Prostate gland (tissue), 2 donors: ENCODE data around the gene MUC13. TPM values are rescaled to one million over a fixed set of nuclear protein-coding genes. Genes with fewer than 3 reads are reported as not detected.

ENCODE experiments used
- DNase-seq: peaks from one replicate; pipeline ENCODE4 v3.0.0-alpha.2; 2019; ENCODE audit warnings: low spot score
- H3K27ac ChIP-seq, 2 donors: fragments of 200-600 bp; sonication (generic); 2 replicates each; pipeline ENCODE4 v1.5.1; 2017 to 2019
- H3K27me3 ChIP-seq: fragments of 200-600 bp; sonication (generic); replicated peaks from 2 replicates; pipeline ENCODE4 v1.5.1; 2019; ENCODE audit not compliant: insufficient read depth
- H3K36me3 ChIP-seq, 2 donors: fragments of 200-600 bp; sonication (generic); 1 replicate in 1 of 2; 2 replicates in 1 of 2; pipeline versions ENCODE4 v1.5.1 to v1.8.1; 2017 to 2019
- H3K4me1 ChIP-seq: fragments of 200-600 bp; sonication (generic); replicated peaks from 2 replicates; pipeline ENCODE4 v1.5.1; 2019
- H3K4me3 ChIP-seq, 2 donors: fragments of 200-600 bp; sonication (generic); 2 replicates each; pipeline ENCODE4 v1.5.1; 2017 to 2019
- H3K9me3 ChIP-seq: fragments of 200-600 bp; sonication (generic); 2 replicates; pipeline ENCODE4 v1.5.1; 2017
- POLR2A ChIP-seq: fragments of 450-650 bp; IDR thresholded peaks from one replicate; pipeline ENCODE4 v1.6.1; 2016; ENCODE audit warnings: antibody characterized with exemption, mild to moderate bottlenecking
- POLR2AphosphoS5 ChIP-seq: sonication (generic); formaldehyde crosslinking; IDR thresholded peaks from one replicate; pipeline ENCODE4 v1.6.1; 2017; ENCODE audit warnings: antibody characterized with exemption
- WGBS: methylation state at CpG from one replicate; pipeline ENCODE4 v1.1.5; 2018; 5-methylcytosine and 5-hydroxymethylcytosine counted together
- intact Hi-C: fragments of 100-400 bp; cut with DNase I; formaldehyde crosslinking; loops from one replicate; pipeline ENCODE4 v1.14.2; 2022
- total RNA-seq, 2 donors: library from RNA; depleted of rRNA; stranded (reverse); fragments of >200 nt; gene quantifications; one replicate each; pipeline ENCODE4 v1.1.0, GENCODE V29; 2016
- TF ChIP-seq, protein P1 (sequence below), 4 experiments: fragments of 200-600 bp in 2 of 4; fragments of 450-650 bp in 2 of 4; sonication (generic) in 2 of 4; IDR thresholded peaks; 1 replicate in 3 of 4; 2 replicates in 1 of 4; pipeline ENCODE4 v1.5.1; 2016 to 2019; ENCODE audit warnings: antibody characterized with exemption in 4 of 4, mild to moderate bottlenecking in 2 of 4, moderate library complexity in 2 of 4

Gene MUC13
- total RNA-seq, 2 donors from 2014 or later: 1.3 to 1.5 TPM

DNA sequence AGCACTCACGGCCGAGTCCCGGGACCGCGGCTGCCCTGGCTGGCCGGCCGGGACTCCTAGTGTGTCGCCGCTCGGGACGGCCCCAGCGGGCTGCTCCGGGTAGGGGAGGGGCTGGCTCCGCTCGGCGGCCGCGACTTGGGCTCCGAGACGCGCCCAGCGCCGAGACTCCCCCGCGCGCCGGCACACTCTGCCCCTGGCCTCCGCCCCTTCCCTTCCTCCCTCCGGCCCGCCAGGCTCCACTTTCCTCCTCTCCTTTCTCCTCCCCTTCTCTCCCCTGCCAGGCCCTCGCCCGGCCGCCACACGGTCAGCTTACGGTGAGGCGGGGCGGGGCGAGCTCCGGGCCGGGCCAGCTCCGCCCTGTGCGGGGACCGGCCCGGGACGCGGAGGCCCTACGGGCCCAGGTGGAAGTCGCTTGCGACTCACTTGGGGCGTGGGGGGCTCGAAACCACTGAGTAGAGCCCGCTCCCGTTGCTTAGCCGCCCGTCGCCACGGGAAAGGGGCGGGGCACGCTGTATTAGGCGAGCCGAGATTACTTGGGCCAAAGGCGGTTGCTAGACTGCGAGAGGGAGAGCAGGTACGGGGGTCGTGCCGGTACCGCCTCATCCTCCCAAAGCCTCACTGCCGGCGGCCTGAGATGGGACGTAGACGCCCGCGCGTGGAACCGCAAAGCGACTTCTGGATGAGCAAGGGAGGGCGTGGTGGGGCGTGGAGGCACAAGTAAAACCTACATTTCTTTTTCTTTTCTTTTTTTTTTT, 47.2 kb downstream of the MUC13 start, which contains the start of gene ITGB5:
ITGB5 (minus strand) TSS at position 189 of the 755 bp plus-strand sequence. CDS start 365 bp downstream, outside the sequence.
- TF ChIP-seq POLR2AphosphoS5 (peak; percentile 59), POLR2A (peak; percentile 81)
- TF ChIP-seq, protein P1, sequence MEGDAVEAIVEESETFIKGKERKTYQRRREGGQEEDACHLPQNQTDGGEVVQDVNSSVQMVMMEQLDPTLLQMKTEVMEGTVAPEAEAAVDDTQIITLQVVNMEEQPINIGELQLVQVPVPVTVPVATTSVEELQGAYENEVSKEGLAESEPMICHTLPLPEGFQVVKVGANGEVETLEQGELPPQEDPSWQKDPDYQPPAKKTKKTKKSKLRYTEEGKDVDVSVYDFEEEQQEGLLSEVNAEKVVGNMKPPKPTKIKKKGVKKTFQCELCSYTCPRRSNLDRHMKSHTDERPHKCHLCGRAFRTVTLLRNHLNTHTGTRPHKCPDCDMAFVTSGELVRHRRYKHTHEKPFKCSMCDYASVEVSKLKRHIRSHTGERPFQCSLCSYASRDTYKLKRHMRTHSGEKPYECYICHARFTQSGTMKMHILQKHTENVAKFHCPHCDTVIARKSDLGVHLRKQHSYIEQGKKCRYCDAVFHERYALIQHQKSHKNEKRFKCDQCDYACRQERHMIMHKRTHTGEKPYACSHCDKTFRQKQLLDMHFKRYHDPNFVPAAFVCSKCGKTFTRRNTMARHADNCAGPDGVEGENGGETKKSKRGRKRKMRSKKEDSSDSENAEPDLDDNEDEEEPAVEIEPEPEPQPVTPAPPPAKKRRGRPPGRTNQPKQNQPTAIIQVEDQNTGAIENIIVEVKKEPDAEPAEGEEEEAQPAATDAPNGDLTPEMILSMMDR (IDR thresholded peaks at IDR 0.05): peak in 1 of 4 experiments; percentile 14
- Histone ChIP-seq H3K36me3 (no peaks in the 10 kb centered on the region), H3K4me1 (peaks cover 6% of the 10 kb centered on the region), H3K27me3 (no peaks in the 10 kb centered on the region), H3K4me3 (peak within 1 kb of the TSS; percentile 79 to 80), H3K27ac (peak within 1 kb of the TSS; percentile 92 to 93), H3K9me3 (no peaks in the 10 kb centered on the region)
- intact Hi-C loops: loop anchor here (5.0 kb wide), 1 partner anchor 105 kb away; no protein-coding TSS in a partner anchor
- WGBS: 2% methylated on average over 55 of the region's 78 CpGs
- peak; percentile 82 for DNase-seq

DNA sequence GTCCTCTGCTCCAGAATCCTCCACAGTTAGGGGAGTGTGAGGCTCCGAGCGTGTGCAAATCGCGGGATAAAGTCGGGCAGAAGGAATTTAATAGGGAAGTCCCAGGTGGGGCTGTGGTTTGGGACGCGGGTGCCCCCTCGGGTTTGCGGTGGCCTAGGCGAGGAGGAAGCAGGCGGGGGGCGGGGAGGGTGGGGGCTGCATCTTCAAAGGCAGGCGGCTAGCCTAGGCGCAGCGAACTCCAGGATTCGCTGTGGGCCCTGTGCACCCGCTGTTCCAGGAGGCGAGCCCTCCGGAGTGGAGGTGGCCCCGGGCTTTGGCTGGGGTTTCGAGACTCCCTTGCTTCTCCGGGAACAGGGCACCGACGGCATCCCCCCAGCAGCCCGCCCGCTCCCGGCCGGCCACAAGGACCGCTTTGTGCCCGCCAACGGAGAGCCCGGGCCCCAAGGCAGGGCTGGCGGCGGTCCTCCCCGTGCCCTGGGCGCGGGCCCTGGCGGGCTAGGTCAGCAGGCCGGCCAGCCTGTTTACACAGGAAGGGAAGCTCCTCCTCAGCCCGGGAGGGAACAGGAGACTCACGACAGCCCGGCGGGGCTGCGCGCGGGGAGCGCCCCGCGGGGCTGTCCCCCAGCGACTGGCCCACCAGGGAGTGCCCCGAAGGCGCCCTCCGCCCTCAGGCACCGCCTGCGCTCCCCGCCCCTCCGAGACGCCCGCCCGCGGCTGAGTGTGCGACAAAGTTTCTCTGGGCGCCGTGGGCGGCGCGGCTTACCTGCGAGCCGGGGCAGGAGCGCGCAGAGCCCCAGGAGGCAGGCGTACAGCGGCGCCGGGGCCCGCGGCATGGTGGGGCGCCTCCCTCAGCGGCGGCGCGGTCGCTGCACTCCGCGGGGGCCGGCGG, 48.1 kb downstream of the MUC13 start:
- no peaks in the 10 kb centered on the region for H3K36me3 ChIP-seq
- peak overlapping the region; percentile 92 to 93 for H3K27ac ChIP-seq
- no peaks in the 10 kb centered on the region for H3K27me3 ChIP-seq
- peaks cover 6% of the 10 kb centered on the region for H3K4me1 ChIP-seq
- WGBS: 0% methylated on average over 18 of the region's 87 CpGs
- no peak for TF ChIP-seq POLR2AphosphoS5
- TF ChIP-seq, protein P1 (IDR thresholded peaks at IDR 0.05): peak in 1 of 4 experiments; percentile 13
- TF ChIP-seq POLR2A: peak; percentile 56
- intact Hi-C loops: loop anchor here (5.0 kb wide), 1 partner anchor 104 kb away; no protein-coding TSS in a partner anchor
- DNase-seq: peak; percentile 62
- no peaks in the 10 kb centered on the region for H3K9me3 ChIP-seq
- H3K4me3 ChIP-seq: peak overlapping the region; percentile 79 to 80

DNA sequence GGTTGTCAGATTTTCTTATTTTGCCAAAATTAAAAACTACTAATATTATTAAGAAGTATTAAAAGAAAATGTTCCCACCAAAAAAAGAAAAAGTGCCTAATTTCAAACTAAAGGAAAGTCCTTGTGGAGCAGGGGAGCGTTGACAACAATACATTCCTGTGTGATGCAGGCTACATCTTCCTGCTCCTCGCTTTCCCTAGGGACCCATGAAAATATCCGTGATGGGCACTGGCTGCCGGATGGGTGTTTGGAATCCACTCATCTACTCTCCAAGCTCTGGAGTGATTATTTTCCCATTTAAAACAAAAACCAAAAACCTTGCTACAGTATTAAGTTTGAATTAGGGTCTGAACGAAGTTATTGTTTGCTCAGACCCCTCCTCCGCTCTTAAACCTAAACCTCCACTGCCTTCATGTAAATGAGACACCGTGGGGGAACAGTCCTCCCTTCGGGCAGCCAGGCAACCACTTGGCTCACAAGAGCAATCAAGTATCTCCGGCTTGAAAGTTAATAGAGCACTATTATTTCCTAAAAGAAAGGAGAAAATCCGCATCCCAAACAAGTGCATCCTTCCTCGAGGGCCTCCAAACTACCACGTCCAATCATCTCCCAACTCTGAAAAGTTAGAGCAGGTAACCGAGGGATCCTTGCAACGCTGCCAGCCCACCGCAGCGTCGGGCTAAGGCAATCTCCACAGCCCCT, 48.9 kb downstream of the MUC13 start:
- Histone ChIP-seq H3K4me1 (peaks cover 6% of the 10 kb centered on the region), H3K27me3 (no peaks in the 10 kb centered on the region), H3K4me3 (peak overlapping the region; percentile 79 to 80), H3K36me3 (no peaks in the 10 kb centered on the region), H3K9me3 (no peaks in the 10 kb centered on the region), H3K27ac (peak overlapping the region; percentile 92 to 93)
- intact Hi-C loops: loop anchor here (5.0 kb wide), 1 partner anchor 103 kb away; no protein-coding TSS in a partner anchor
- 15% methylated on average over 17 of the region's 17 CpGs for WGBS
- TF ChIP-seq POLR2A (no peak), POLR2AphosphoS5 (no peak)
- TF ChIP-seq, protein P1 (IDR thresholded peaks at IDR 0.05): no peak
- DNase-seq: no peak

DNA sequence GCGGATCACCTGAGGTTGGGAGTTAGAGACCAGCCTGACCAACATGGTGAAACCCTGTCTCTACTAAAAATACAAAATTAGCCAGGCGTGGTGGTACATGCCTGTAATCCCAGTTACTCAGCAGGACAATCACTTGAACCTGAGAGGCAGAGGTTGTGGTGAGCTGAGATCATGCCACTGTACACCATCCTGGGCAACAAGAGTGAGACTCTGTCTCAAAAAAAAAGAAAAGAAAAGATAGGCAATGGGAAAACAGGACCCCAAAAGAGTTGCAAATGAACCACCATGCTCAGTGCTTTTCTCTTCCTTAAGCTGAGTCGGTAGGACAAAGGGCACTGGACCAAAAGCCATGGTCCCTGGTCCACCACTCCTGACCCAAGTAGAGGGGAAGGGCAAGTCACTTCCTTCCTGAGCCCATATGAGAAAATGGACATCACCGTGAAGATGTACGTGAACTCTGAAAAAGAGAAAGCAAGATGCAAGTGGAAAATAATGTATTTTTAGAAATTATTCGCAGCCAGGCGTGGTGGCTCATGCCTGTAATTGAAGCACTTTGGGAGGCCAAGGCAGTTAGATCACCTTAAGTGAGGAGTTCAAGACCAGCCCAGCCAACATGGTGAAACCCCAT, 50.0 kb downstream of the MUC13 start:
- H3K27me3 ChIP-seq: no peaks in the 10 kb centered on the region
- no peak overlapping the region for H3K4me3 ChIP-seq
- intact Hi-C loops: loop anchor here (5.0 kb wide), 1 partner anchor 102 kb away; no protein-coding TSS in a partner anchor
- no peaks in the 10 kb centered on the region for H3K36me3 ChIP-seq
- no peak for DNase-seq
- peaks cover 6% of the 10 kb centered on the region for H3K4me1 ChIP-seq
- TF ChIP-seq POLR2AphosphoS5 (no peak), POLR2A (no peak)
- TF ChIP-seq, protein P1 (IDR thresholded peaks at IDR 0.05): no peak
- WGBS: 84% methylated on average over 7 of the region's 7 CpGs
- H3K9me3 ChIP-seq: no peaks in the 10 kb centered on the region
- no peak overlapping the region for H3K27ac ChIP-seq
